Testis (tissue), 2 donors: ENCODE measurements around the gene TAX1BP3.

Experiments
- CTCF ChIP-seq, 3 experiments: fragments of 450-650 bp in 2 of 3; fragments of 200-600 bp in 1 of 3; sonication (generic) in 1 of 3; IDR thresholded peaks; one replicate each; pipeline ENCODE4 v1.5.1; 2016 to 2019; ENCODE audit warnings: antibody characterized with exemption in 3 of 3, mild to moderate bottlenecking in 2 of 3, moderate library complexity in 1 of 3
- POLR2A ChIP-seq: fragments of 450-650 bp; IDR thresholded peaks from one replicate; pipeline ENCODE4 v1.6.1; 2017; ENCODE audit warnings: antibody characterized with exemption, mild to moderate bottlenecking, moderate library complexity

DNA sequence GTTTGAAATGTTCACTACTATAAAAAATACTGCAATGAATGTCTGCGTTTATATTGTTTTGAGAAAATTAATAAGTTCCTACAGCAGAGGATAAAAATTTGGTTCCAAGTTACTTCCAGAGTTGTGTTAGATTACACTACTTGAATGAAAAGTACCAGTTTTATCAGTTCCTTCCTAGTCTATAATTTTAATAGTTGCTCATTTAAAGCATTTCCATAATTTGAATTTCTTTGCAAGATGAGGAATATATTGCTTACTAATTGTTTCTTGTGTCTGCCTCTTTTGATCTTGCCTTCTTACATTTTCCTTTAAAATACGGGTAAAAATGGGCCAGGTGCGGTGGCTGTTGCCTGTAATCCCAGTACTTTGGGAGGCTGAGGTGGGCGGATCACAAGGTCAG is 4.2 kb upstream of the TAX1BP3 start:
- TF ChIP-seq CTCF (IDR thresholded peaks at IDR 0.05) (no peak), POLR2A (no peak)
